ENCODE results near the gene ARFIP2. TPM values are rescaled to one million over a fixed set of nuclear protein-coding genes. Genes with fewer than 3 reads are reported as not detected.

Gene ARFIP2
- polyA plus RNA-seq, 1 donor (not counting 4 experiments of a cell fraction or from before 2014, with no cell fraction given): 66.3 TPM

DNA sequence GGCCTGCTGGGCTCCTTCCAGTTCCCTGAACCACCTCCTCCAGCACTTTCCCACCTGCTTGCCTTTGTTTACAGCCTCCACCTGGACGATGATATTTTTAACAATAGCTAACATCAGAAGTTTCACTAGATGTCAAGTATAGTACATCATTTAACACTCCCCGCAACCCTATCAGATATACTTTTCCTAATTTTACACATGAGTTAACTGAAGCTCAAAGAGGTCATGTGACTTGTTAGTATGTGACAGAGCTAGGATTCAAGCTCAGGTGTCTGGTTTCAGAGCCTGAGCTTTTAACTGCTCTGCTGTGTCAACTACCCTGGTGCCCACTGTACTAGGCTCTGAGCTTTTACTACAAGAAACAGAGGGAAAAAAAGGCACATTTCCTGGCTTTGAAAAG, 26.1 kb downstream of the ARFIP2 start:
- H3K27ac ChIP-seq (ENCODE audit: control insufficient read depth, insufficient read depth, low read length): no peak overlapping the region
- H3K4me2 ChIP-seq (ENCODE audit: control insufficient read depth, extremely low read depth, insufficient read depth, low read depth, low read length): no peak overlapping the region
- dilution Hi-C loops (cut with MboI; ENCODE audit: extremely low pct_ligation_motif_present, low sequenced_read_pairs): no loop called here
- FAIRE-seq (no peak), DNase-seq (ENCODE audit: low read depth, low spot score) (no peak)
- H3K9me1 ChIP-seq (ENCODE audit: control insufficient read depth, extremely low read depth, insufficient read depth, low read length): no peaks in the 10 kb centered on the region
- H3K27me3 ChIP-seq (ENCODE audit: control insufficient read depth, extremely low read depth, insufficient read depth, low read length): no peaks in the 10 kb centered on the region
- no peaks in the 10 kb centered on the region for H3K9me3 ChIP-seq (ENCODE audit: control insufficient read depth, low read depth, low read length)
- TF ChIP-seq, protein P1, sequence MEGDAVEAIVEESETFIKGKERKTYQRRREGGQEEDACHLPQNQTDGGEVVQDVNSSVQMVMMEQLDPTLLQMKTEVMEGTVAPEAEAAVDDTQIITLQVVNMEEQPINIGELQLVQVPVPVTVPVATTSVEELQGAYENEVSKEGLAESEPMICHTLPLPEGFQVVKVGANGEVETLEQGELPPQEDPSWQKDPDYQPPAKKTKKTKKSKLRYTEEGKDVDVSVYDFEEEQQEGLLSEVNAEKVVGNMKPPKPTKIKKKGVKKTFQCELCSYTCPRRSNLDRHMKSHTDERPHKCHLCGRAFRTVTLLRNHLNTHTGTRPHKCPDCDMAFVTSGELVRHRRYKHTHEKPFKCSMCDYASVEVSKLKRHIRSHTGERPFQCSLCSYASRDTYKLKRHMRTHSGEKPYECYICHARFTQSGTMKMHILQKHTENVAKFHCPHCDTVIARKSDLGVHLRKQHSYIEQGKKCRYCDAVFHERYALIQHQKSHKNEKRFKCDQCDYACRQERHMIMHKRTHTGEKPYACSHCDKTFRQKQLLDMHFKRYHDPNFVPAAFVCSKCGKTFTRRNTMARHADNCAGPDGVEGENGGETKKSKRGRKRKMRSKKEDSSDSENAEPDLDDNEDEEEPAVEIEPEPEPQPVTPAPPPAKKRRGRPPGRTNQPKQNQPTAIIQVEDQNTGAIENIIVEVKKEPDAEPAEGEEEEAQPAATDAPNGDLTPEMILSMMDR (optimal IDR thresholded peaks at IDR 0.05 in 1 of 3, IDR thresholded peaks at IDR 0.05 in 1 of 3, conservative IDR thresholded peaks at IDR 0.05 in 1 of 3; ENCODE audit: extremely low read depth in 1 of 3, insufficient read depth in 2 of 3, low read length in 3 of 3): no peak
- no peak for TF ChIP-seq EZH2 (IDR thresholded peaks at IDR 0.05; ENCODE audit: low read length)
- no peak overlapping the region for H3K9ac ChIP-seq (ENCODE audit: control insufficient read depth, extremely low read depth, insufficient read depth, low read length)
- H3K36me3 ChIP-seq (ENCODE audit: control insufficient read depth in 2 of 2, extremely low read depth in 1 of 2, insufficient read depth in 2 of 2, low read length in 2 of 2): peaks cover 5 to 24% of the 10 kb centered on the region in 2 experiments
- no peak overlapping the region for H3K4me3 ChIP-seq (ENCODE audit: control insufficient read depth in 2 of 3, extremely low read depth in 1 of 3, insufficient read depth in 2 of 3, low read depth in 1 of 3, low read length in 3 of 3)
- H3K4me1 ChIP-seq (ENCODE audit: control insufficient read depth, extremely low read depth, insufficient read depth, low read length): no peaks in the 10 kb centered on the region
- H3K79me2 ChIP-seq (ENCODE audit: control insufficient read depth, insufficient read depth, low read length): no peaks in the 10 kb centered on the region
- no peaks in the 10 kb centered on the region for H4K20me1 ChIP-seq (ENCODE audit: control insufficient read depth, extremely low read depth, insufficient read depth, low read length)
- H2AFZ ChIP-seq (ENCODE audit: control insufficient read depth, low read length): no peak overlapping the region

DNA sequence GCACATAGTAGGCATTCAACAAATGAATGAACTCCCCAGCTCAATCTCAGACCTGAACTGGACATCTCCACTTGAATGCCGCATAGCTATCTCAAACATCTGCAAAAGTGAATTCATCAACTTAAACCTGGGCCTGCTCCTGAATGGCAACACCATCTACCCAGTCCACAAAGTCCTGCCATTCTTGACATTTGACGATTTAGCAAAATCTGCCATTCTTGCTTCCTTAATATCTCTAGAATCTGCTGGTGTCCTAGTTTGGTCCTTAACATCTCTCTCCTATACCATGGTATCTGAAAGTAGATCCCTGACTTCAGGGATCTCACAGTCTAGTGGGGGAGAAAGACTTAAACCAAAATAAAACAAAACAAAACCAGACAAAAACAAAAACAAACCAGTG, 28.0 kb downstream of the ARFIP2 start:
- no peaks in the 10 kb centered on the region for H3K4me1 ChIP-seq (ENCODE audit: control insufficient read depth, extremely low read depth, insufficient read depth, low read length)
- no peaks in the 10 kb centered on the region for H3K9me1 ChIP-seq (ENCODE audit: control insufficient read depth, extremely low read depth, insufficient read depth, low read length)
- no peak overlapping the region for H3K4me3 ChIP-seq (ENCODE audit: control insufficient read depth in 2 of 3, extremely low read depth in 1 of 3, insufficient read depth in 2 of 3, low read depth in 1 of 3, low read length in 3 of 3)
- H3K4me2 ChIP-seq (ENCODE audit: control insufficient read depth, extremely low read depth, insufficient read depth, low read depth, low read length): no peak overlapping the region
- FAIRE-seq: no peak
- no peak overlapping the region for H3K27ac ChIP-seq (ENCODE audit: control insufficient read depth, insufficient read depth, low read length)
- H2AFZ ChIP-seq (ENCODE audit: control insufficient read depth, low read length): no peak overlapping the region
- H3K9ac ChIP-seq (ENCODE audit: control insufficient read depth, extremely low read depth, insufficient read depth, low read length): no peak overlapping the region
- H3K79me2 ChIP-seq (ENCODE audit: control insufficient read depth, insufficient read depth, low read length): no peaks in the 10 kb centered on the region
- dilution Hi-C loops (cut with MboI; ENCODE audit: extremely low pct_ligation_motif_present, low sequenced_read_pairs): no loop called here
- H3K27me3 ChIP-seq (ENCODE audit: control insufficient read depth, extremely low read depth, insufficient read depth, low read length): no peaks in the 10 kb centered on the region
- H3K9me3 ChIP-seq (ENCODE audit: control insufficient read depth, low read depth, low read length): no peaks in the 10 kb centered on the region
- DNase-seq (ENCODE audit: low read depth, low spot score): no peak
- no peaks in the 10 kb centered on the region for H4K20me1 ChIP-seq (ENCODE audit: control insufficient read depth, extremely low read depth, insufficient read depth, low read length)
- peaks cover 8 to 30% of the 10 kb centered on the region in 2 experiments for H3K36me3 ChIP-seq (ENCODE audit: control insufficient read depth in 2 of 2, extremely low read depth in 1 of 2, insufficient read depth in 2 of 2, low read length in 2 of 2)
- no peak for TF ChIP-seq EZH2 (IDR thresholded peaks at IDR 0.05; ENCODE audit: low read length)
- TF ChIP-seq, protein P1 (optimal IDR thresholded peaks at IDR 0.05 in 1 of 3, IDR thresholded peaks at IDR 0.05 in 1 of 3, conservative IDR thresholded peaks at IDR 0.05 in 1 of 3; ENCODE audit: extremely low read depth in 1 of 3, insufficient read depth in 2 of 3, low read length in 3 of 3): no peak

Measured in keratinocyte (primary cell).